C4-2B (cell line): ENCODE data around the gene LONRF3.

ENCODE experiments used
- ZFX ChIP-seq: fragments of 450-650 bp; IDR thresholded peaks from 2 replicates; pipeline ENCODE4 v1.6.1; 2017
- TF ChIP-seq, protein P1 (sequence below): fragments of 450-650 bp; conservative IDR thresholded peaks from 2 replicates; pipeline ENCODE4 v1.5.1; 2017; ENCODE audit warnings: mild to moderate bottlenecking

DNA sequence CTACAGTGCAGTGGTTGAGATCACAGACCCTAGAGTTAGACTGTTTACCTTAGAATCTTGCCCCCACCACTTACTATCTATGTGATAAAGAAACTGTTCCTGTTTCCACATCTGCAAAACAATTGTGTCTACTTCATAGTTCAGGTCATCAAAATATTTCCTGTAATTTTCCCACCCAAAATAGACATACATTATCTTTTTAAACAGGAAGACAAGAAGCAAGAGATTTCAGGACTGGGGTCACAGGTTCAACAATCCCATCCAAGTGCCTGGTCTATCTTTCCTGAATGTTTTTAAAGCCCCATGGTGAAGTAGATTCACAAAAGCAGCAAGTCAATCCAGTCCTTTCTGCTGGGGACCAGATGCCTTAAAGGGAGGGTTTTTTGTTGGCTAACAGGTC is 56.6 kb downstream of the LONRF3 start:
- TF ChIP-seq, protein P1, sequence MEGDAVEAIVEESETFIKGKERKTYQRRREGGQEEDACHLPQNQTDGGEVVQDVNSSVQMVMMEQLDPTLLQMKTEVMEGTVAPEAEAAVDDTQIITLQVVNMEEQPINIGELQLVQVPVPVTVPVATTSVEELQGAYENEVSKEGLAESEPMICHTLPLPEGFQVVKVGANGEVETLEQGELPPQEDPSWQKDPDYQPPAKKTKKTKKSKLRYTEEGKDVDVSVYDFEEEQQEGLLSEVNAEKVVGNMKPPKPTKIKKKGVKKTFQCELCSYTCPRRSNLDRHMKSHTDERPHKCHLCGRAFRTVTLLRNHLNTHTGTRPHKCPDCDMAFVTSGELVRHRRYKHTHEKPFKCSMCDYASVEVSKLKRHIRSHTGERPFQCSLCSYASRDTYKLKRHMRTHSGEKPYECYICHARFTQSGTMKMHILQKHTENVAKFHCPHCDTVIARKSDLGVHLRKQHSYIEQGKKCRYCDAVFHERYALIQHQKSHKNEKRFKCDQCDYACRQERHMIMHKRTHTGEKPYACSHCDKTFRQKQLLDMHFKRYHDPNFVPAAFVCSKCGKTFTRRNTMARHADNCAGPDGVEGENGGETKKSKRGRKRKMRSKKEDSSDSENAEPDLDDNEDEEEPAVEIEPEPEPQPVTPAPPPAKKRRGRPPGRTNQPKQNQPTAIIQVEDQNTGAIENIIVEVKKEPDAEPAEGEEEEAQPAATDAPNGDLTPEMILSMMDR = no peak
- TF ChIP-seq ZFX = no peak
